GM21529 (cell line): Measurements from ENCODE around the gene NDE1.
A peak's percentile ranks its signal among the peaks of the same experiment; 100 is the strongest.
"Not testable (repeated sequence)": the region's sequence is repeated elsewhere in the genome, so short reads cannot be mapped to it uniquely, and the experiment has no call there.

Source experiments
- ATAC-seq: cut with Tn5 transposase; IDR thresholded peaks from one replicate; pipeline ENCODE4 v1.9.1; 2021; ENCODE audit not compliant: unreplicated experiment

The NDE1 gene, protein sequence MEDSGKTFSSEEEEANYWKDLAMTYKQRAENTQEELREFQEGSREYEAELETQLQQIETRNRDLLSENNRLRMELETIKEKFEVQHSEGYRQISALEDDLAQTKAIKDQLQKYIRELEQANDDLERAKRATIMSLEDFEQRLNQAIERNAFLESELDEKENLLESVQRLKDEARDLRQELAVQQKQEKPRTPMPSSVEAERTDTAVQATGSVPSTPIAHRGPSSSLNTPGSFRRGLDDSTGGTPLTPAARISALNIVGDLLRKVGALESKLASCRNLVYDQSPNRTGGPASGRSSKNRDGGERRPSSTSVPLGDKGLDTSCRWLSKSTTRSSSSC

DNA sequence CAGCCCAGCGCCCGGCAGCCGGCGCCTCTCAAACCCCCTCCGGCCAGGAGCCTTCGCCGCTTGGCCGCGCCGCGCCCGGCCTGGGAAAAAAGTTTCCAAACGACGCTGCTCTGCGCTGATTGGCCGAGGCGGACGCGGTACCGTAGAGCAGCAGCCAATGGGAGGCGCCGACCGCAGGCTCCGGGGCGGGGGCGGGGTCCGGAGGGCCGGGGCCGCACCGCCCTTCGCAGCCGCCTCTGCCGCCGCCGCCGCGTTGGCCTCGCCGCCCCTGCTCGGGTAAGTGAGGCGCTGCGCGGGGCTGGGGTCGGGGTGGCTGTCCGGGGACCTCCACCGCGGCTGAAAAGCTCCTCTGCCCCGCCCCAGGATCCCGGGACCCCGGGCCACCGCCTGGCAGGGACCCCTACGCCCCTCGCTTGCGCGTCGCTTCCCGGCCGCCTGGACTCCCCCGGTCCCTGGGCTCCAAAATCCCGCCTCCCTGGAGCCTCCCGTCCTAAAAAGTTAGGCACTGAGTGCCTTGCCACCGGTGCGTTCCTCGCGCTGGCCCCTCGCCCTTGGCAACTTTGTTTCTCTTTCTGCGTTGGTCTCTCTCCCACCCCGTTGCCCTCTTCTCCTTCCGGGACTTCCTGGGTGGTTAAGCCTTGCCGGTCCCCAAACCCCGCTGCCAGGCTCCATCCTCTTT is at the start of gene NDE1:
NDE1 (plus strand) TSS at position 227 of the 679 bp plus-strand sequence. CDS start 14,534 bp downstream, outside the sequence.
- ATAC-seq: peak; percentile 74

DNA sequence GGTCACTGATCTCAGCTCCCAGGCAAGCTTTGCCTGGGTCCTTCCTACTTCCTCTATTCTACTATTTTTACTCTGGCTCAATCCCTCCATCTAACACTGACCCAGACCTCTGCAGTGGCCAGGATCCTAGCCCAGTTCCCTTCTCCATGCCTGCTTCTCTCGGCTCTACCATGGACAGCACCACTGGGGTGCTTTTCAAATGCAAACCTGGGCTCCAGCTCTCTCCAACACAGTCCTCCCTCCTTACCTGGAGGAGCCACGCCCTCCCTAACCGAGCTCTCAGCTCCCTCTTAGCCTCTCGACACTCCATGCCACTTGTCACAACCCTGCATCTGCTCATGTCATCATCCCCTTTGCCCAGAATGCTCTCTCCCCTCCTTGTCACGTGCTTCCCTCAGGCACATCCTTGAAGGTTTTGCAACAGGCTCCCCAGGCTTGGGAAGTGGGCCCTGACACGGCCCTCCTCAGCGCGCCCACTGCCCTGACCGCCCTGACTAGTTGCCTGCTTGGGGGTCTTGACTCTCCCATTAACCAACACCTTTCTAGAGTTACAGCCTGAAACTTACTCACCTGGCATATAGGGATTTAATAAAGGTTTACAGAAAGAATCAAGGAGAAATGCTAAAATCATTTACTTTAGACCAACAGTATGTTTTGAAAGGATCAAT is 48.7 kb upstream of the NDE1 start:
- ATAC-seq: no peak

DNA sequence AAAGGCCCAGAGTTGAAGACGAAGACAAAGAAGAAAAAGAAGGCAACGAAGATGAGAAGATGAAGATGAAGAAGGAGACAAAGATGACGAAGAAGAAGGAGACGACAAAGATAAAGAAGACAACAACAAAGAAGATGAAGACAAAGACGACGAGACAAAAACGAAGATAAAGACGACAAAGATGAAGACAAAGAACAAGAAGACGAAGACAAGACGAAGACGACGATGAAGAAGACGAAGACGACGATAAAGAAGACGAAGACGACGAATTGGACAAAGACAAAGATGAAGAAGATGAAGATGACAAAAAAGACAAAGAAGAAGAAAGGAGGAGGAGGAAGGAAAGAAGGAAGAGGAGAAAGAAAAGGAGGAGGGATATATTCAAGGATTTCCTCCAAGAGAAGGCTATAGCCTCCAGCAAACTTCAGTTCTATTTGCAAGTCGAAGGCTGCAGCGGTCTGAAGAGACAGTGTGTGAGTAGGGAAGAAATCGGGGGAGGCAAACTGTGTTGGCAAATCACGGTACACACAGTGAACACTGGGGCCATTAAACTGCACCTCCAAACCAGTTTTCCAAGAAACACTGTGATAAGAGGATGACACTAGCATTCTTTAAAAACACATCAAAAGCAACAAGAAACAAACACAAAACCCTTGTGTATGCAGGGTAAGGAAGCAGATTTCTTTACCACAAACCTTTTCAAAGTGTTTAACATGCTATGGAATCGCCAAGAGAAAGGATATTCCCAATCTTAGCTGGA is 47.6 kb upstream of the NDE1 start:
- ATAC-seq: no peak

DNA sequence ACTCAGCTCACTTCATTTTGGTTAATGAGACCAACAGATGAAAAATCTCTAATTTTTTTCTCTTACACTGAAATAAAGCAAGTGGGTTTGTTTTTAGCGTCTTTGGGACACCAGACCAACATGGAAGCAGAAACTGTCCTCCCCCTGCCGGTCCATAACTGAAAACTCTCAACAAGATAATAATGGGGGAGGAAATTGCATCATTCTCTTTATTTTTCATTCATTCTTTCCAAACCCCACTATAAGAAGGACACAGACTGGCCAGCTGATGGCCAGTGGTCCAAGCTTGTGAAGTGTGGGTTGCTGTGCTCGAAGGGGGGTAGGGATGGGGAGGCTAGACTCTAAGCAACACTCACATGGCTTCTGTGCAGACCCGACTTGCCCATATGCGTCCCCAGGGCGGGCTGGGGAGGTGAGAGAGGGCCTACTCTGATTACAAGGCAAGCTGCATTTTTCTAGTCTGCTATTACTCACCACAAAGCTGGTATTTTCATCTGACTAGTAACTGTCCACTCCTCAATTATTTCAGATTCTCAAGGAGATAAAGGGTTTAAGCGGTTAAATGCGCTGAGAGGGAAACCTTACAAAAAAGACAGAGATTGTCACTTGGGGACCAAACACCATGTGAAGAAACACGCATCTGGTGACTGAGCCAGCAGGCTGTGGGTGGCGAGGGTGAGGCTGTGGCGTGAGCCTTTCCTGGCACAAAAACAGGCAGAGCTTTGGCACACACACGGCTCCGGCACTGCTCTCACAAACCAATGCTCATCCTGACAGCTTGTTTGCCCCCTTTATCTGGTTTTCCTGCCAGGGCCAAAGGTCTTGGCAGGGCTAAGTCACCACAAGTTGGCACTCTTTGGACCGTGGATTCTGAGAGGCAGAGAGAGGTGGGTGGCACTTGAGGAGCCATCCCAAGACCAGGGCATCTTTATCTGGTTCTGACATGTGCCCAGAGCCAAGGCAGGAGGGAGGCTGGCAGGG is 45.3 kb upstream of the NDE1 start:
- no peak for ATAC-seq

DNA sequence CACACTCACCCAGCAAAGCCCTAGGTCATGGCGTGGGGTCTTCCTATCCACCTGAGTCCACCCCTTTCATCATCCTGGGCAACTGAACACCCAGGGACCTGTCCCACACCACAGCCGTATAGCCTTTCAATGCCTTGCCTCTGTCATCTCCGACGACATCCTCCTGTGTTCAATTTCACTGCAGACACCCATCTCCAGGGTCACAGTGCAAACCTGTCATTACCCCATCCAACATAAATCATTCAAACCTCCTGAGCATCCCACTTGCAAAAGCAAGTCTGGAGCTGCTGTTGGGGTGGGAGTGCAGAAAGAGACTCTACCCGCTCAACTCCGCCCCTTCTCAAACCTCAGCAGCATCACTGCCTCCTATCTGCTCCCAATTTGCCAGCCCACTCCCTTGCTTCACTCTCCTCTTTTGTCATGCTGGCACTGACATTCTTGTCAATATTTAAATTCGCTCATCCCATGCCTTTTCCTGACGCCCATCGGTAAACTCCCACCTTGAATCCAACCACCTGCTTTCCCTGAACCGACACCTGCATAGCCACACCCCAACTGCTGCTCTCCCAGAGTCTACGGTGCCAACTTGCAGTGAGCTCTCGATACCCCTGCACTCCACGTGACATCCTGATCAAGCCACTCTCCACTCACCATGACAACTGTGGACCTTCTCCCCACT is 44.1 kb upstream of the NDE1 start:
- ATAC-seq: no peak

DNA sequence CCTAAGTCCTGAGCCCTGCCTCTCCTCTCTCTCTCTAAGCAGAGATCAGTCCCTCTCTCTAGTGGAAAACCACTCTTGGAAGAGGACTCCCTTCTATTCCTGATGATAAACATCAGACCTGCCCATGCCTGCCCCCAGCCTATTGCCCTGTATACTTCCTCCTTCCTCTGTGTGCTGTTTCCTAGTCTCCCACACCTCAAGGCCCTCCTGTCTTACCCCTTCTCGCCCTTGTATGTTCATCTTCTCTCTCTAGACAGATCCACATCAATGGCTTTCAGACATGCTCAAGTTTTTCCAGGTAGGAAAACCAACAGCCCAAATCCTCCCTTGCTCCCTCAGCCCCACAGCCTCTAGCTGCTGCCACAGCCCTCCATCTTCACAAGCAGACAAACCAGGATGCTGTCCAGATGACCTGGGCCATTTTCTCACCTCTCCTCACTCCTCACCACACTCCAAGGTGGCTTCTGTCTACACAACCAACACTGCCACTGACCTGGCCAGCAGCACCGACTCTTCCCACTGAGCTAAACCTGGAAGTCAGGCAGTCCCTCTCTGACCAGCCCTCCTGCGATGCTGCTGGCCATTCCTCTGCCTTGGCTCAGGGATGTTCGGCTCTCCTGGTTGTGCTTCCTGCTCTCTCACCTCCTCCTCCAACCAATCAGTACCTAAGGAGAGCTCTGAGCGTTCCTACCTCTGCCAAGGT is 43.4 kb upstream of the NDE1 start:
- no peak for ATAC-seq

DNA sequence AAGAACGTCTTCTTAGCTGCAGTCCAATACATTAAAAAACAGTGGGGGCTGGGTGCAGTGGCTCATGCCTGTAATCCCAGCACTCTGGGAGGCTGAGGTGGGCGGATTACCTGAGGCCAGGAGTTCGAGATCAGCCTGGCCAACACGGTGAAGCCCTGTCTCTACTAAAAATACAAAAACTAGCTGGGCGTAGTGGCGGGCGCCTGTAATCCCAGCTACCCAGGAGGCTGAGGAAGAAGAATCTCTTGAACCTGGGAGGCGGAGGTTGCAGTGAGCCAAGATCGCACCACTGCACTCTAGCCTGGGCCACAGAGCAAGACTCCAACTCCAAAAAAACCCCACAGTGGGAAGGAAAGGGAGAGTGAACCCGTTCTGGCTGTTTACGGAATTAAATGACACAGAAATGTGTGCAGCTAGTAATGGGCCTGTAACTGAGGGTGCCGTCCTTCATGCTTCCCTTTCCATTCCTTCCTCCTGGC is 42.8 kb upstream of the NDE1 start:
- not testable (repeated sequence) for ATAC-seq

DNA sequence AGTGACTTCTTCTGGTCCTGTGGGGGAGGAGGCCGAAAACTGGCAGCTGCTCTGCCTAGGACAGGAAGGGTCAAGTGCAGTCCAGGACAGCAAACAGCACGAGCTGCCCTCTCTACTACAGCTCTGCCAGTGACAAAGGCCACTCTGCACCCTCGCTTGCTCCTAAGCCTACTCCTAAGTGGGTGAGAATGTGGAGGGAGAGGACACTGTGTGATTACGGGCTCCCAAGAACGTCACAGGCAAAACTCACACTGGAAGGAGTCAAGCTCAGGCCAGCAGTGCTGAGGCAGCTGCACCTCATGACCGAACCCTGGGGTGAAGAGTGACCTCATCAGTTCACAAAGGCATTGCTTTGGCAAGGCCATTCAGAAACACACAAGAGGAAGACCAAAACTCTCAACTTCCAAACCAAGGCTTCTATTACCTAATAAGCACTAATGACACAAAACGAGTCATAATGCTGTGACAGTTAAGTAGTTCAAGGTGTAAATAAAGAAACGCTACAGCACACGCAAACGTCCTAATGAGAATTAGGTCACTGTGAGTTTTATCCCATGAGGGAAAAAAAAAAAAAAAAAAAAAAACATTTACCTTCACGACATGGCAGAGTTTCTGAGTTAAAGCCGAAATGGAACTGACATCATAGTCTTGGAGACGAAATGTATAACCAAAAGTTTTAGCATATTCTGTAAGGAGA is 42.2 kb upstream of the NDE1 start:
- ATAC-seq: no peak

DNA sequence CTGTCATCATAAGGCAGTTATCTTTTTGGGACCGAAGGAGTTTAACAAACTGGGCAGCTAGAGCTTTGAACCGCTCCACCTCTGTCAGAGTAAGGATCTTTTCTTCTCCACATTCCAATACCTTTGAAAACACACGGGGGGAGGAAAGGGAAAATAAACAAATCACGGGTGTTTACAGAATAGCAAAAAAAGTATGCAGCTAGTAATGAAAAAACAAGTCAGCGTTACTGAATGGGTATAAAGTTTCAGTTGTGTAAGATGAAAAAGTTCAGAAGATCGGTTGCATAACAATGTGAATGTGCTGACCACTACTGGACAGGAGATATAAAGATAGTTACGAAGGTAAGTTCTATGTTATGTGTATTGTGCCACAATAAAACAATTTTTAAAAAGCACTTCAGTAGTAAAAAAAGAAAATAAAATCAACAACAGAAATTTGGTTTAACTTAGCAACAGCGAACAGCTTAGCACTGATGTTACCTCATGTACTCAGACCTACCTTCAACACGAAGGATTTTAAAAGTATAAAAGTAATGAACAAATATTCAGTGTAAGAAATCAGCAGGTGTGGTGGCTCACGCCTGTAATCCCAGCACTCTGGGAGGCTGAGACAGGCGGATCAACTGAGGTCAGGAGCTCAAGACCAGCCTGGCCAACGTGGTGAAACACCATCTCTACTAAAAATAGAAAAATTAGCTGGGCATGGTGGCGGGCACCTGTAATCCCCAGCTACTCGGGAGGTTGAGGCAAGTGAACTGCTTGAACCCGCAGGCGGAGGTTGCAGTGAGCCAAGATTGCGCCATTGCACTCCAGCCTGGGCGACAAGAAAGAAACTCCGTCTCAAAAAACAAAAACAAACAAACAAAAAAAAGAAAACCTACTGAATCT is 41.4 kb upstream of the NDE1 start:
- no peak for ATAC-seq

DNA sequence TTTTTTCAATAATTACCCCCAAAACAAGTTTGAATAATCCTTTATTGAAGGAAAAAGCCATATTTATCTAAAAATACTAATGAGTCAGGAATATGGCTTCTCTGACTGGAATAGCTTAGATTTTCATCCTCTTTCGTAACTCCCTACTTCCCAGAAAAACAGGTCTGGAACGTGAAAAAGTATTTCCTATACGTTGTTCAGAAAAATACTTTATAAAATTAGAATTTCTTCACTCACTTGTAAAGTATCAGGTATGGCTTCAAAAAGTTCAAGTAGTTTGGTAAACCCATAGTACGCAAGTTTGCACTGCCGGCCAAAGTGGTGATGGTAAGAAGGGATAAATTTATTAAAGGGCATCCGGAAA is 40.8 kb upstream of the NDE1 start:
- ATAC-seq: no peak

DNA sequence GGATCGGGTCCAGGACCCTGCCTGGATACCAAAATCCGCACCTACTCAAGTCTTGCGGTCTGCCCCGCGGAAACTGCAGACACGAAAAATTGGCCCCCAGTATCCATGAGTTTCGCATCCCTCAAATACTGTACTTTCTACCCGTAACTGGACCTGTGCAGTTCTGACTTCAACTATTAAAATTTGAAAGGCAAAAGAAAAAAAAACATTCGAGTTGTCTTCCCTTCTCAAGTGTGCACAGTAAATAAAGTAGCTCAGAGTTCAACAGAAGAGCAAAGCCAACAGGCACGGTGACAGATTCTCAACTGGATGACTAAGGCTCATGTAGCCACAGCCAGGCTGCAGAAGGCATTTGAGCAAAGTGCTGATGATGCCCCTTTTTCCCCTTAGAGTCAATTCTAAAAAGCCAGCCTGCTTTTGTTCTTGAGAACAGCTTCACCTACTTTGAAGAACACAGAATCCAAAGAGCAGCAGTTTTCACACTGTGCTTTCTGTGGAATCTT is 39.6 kb upstream of the NDE1 start:
- no peak for ATAC-seq

DNA sequence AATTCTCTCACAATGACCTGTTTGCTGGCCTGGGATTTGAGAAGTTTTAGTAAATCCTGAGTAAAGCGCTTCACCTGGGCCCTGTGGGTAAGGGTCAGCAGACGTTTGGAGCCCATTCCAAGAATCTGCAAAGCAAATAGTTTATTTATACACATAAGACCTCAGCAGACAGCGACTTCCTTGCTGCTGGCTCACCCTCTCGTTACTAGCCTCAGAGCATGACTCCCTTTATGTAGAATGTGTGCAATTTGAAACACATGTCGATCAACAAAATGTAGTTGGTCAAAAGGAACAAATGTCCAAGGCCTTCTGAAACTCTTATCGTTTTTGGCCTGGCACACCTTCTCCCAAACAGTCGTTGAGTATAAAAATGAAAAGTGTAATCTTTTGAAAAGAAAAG is 38.4 kb upstream of the NDE1 start:
- ATAC-seq: no peak

DNA sequence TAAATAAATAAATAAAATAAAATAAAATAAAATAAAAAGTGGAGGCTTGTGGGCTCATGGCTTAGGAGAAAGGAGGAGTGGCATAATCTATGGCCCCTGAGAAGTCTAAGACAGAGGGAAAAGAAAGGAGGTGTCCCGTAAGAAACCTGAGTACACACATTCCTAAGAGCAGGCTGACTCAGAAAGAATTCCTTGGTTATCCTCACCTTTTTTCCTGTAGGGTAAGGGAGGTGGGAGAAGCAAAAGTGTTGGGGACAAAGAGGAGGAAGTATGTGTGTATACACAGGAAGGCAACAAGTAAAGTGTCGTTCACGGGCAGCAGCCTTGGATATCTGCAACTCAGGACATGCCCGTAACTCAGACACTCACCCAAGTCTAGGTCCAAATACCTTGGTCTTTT is 36.4 kb upstream of the NDE1 start:
- ATAC-seq: no peak

DNA sequence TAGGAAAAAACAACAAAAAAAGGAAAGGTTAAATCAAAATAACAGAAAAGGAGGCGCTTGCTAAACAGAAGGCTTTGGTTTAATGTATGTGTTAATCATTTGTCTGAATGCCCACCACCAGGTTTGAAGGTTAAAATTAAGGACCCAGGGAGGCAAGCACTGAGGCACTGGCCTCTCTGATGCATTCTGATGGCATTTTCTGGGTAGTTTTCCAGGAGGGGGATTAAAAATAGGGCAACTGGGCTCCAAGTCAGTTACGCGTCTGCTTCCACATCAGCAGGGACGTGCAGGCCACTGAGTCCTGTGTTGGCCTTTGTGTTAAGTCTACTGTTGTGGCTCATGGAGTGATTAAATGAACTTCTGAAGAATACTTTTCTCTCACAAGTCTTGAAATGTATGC is 34.0 kb upstream of the NDE1 start:
- ATAC-seq: no peak

DNA sequence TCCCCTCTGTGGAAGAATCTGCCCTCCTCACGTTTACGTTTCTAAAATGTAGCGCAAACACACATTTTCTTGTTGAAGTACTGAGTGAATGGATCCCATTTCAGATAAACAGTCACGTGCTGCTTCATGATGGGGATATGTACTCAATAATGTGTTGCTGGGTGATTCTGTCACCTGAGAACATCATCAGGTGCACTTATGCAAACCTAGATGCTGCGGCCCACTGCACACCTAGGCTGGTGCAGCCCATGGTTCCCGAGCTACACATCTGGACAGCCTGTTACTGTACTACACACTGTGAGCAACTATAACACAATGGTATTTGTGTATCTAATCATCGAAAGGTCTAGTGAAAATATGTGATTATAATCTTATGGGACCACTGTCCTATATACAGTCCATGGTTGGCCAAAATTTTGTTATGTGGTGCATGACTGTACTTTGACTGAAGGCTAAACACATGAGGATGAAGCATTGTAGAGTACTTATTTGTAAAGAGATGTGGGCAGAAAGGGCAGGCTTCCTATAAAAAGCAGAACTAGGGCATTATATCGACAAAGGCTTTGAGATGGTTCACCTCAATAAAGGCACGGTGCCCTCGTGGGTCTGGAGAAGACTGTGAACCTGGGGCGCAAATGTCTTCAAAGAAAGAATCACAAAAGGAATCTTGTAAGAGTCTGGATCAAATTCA is 33.4 kb upstream of the NDE1 start:
- no peak for ATAC-seq

DNA sequence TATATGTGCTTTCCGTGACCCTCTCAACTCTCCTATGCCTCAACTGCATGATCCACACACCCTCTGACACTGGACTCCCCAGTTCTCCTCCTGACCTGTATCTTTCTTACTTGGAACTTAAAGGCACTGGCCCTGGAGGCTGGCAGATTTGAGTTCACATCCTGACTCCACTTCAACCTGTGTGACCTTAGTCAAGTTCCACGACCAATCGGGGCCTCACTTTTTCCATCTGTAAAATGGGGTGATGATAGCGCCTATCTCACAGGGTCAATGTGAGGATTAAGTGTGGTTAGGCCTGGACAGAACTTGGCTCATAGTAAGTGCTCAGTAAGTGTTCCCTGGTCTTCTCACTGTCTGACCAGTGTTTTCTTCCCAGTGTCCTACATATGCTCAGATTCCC is 32.1 kb upstream of the NDE1 start:
- ATAC-seq: no peak

DNA sequence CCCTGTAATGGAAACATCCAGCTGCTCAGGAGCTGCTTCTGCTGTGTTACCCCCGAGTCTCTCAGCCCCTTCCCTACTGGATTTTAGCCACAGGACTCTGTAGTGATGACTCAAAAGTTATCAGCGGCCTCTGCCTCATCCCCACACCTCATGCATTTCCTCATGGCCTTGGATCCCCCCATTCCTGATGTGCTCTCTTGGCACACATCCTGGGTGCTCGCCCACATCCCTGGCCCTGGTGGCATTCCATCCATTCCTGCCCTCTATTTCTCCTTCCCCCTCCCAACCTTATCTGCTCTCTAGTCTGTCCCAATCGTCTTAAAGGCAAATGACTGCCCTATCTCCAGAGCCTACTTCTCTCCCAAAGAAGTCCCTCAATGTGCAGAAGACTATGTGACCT is 31.7 kb upstream of the NDE1 start:
- ATAC-seq: no peak
